Right ventricle myocardium inferior (tissue), 1 donor: ENCODE measurements around the gene PATL1. TPM values are rescaled to one million over a fixed set of nuclear protein-coding genes. Genes with fewer than 3 reads are reported as not detected.
"Not testable (repeated sequence)": the region's sequence is repeated elsewhere in the genome, so short reads cannot be mapped to it uniquely, and the experiment has no call there.

Source experiments
- ATAC-seq: fragments of 200-7000 bp; cut with Tn5 transposase; one replicate; pipeline ENCODE4 v1.9.1; 2020; ENCODE audit warnings: mild to moderate bottlenecking, moderate library complexity
- DNase-seq: peaks from one replicate; pipeline ENCODE4 v3.0.0; 2021; ENCODE audit errors: missing footprints
- intact Hi-C: fragments of 100-400 bp; cut with DNase I; formaldehyde crosslinking; loops from one replicate; pipeline ENCODE4 v1.11.0; 2022
- long read RNA-seq: library from polyadenylated mRNA; unstranded; transcript quantifications from one replicate; pipeline ENCODE4 v2.0.0, GENCODE V29; 2021
- total RNA-seq: library from RNA; stranded (reverse); fragmentation: NEBNext Ultra II Directional; extraction: Animal tissue kit (Norgen Biotek cat#: 25700); gene quantifications from one replicate; pipeline ENCODE4 v1.2.1, GENCODE V29; 2021
- donor health status: DM: no; HTN: yes; CAD: no; lungs with severe emphysema.

Gene PATL1
- total RNA-seq = 22.3 TPM
- long read RNA-seq, full-length matches to known transcripts = 2 of 2 reads
- long read RNA-seq, partial matches to known transcripts = 0 of 2 reads
- long read RNA-seq, other reads (novel, unspliced or antisense) = 0 of 2 reads

GRCh38 chr11:59668950-59669610 is at the start of gene PATL1:
PATL1 (minus strand) TSS chr11:59669037; CDS start chr11:59668895, 142 bp downstream.
- ATAC-seq = peak; percentile 98
- intact Hi-C loops = loop anchor here (1.0 to 5.0 kb wide), 4 partner anchors 53 to 136 kb away; partner anchors contain the start of gene STX3
- peak; percentile 100 for DNase-seq

- ATAC-seq (no peak), DNase-seq (no peak)
- intact Hi-C loops = no loop called here
Measured at GRCh38 chr11:59716051-59716450, 47.2 kb upstream of the PATL1 start.

- DNase-seq (no peak), ATAC-seq (no peak)
- intact Hi-C loops = no loop called here
Measured at GRCh38 chr11:59713745-59714144, 44.9 kb upstream of the PATL1 start, which contains the start of gene OR10V1. OR10V1 (minus strand) TSS chr11:59713845; CDS start chr11:59713845, 0 bp downstream.

GRCh38 chr11:59710136-59710847 is 41.5 kb upstream of the PATL1 start:
- ATAC-seq (no peak), DNase-seq (no peak)
- intact Hi-C loops = no loop called here

GRCh38 chr11:59708537-59708936 is 39.7 kb upstream of the PATL1 start:
- DNase-seq = no peak
- no peak for ATAC-seq
- intact Hi-C loops = no loop called here

GRCh38 chr11:59707371-59707770 is 38.5 kb upstream of the PATL1 start:
- DNase-seq = no peak
- intact Hi-C loops = no loop called here
- ATAC-seq = no peak

- intact Hi-C loops = no loop called here
Measured at GRCh38 chr11:59706518-59707285, 37.9 kb upstream of the PATL1 start.

GRCh38 chr11:59705294-59705693 is 36.5 kb upstream of the PATL1 start:
- no peak for ATAC-seq

More at GRCh38 chr11:59706518-59707285, 37.9 kb upstream of the PATL1 start:
- ATAC-seq (no peak), DNase-seq (no peak)

GRCh38 chr11:59703515-59703914 is 34.7 kb upstream of the PATL1 start:
- intact Hi-C loops, ATAC-seq, DNase-seq: not testable (repeated sequence)

More at GRCh38 chr11:59705294-59705693, 36.5 kb upstream of the PATL1 start:
- intact Hi-C loops = no loop called here
- no peak for DNase-seq

- DNase-seq, ATAC-seq, intact Hi-C loops: not testable (repeated sequence)
Measured at GRCh38 chr11:59700157-59700556, 31.3 kb upstream of the PATL1 start.

GRCh38 chr11:59698506-59698905 is 29.7 kb upstream of the PATL1 start:
- DNase-seq (no peak), ATAC-seq (no peak)
- intact Hi-C loops = no loop called here

GRCh38 chr11:59692915-59693314 is 24.1 kb upstream of the PATL1 start:
- ATAC-seq (no peak), DNase-seq (no peak)
- intact Hi-C loops = no loop called here

GRCh38 chr11:59691156-59691555 is 22.3 kb upstream of the PATL1 start:
- DNase-seq (no peak), ATAC-seq (no peak)
- intact Hi-C loops = no loop called here

GRCh38 chr11:59689015-59689414 is 20.2 kb upstream of the PATL1 start:
- no peak for ATAC-seq
- intact Hi-C loops = loop anchor here (10.0 kb wide), 1 partner anchor 514 kb away; the partner anchor contains the start of gene DTX4

GRCh38 chr11:59681260-59681725 is 12.5 kb upstream of the PATL1 start:
- intact Hi-C loops = loop anchor here (2.0 to 10.0 kb wide), 2 partner anchors 144 to 506 kb away; partner anchors contain the start of gene DTX4
- not testable (repeated sequence) for ATAC-seq, DNase-seq

More at GRCh38 chr11:59689015-59689414, 20.2 kb upstream of the PATL1 start:
- no peak for DNase-seq

- peak; percentile 88 for ATAC-seq
- intact Hi-C loops = loop anchor here (2.0 to 10.0 kb wide), 2 partner anchors 144 to 506 kb away; partner anchors contain the start of gene DTX4
Measured at GRCh38 chr11:59680287-59681154, 11.7 kb upstream of the PATL1 start.

GRCh38 chr11:59679347-59679746 is 10.5 kb upstream of the PATL1 start:
- no peak for ATAC-seq

More at GRCh38 chr11:59680287-59681154, 11.7 kb upstream of the PATL1 start:
- DNase-seq = no peak

GRCh38 chr11:59678813-59679165 is 10.0 kb upstream of the PATL1 start:
- intact Hi-C loops = no loop called here
- DNase-seq = no peak
- no peak for ATAC-seq

More at GRCh38 chr11:59679347-59679746, 10.5 kb upstream of the PATL1 start:
- no peak for DNase-seq
- intact Hi-C loops = no loop called here
